Keratinocyte (primary cell): ENCODE results near the gene AAR2. TPM values are rescaled to one million over a fixed set of nuclear protein-coding genes. Genes with fewer than 3 reads are reported as not detected.
A peak's percentile ranks its signal among the peaks of the same experiment; 100 is the strongest.

ENCODE experiments used
- DNase-seq: peaks from one replicate; pipeline ENCODE4 v3.0.0-alpha.2; 2011; ENCODE audit warnings: low read depth, missing footprints, low spot score
- FAIRE-seq: peaks from 2 replicates; lab custom pipeline; 2011; peaks lifted over from hg19 to GRCh38; lab: Jason Lieb, UNC
- H2AFZ ChIP-seq: 2 replicates; pipeline ENCODE4 v1.6.0; 2012; ENCODE audit warnings: low read length, control low read depth, inconsistent platforms; ENCODE audit not compliant: control insufficient read depth
- H3K27ac ChIP-seq: 2 replicates; pipeline ENCODE4 v1.5.1; 2011; ENCODE audit warnings: low read length; ENCODE audit not compliant: control insufficient read depth, insufficient read depth
- H3K27me3 ChIP-seq: 3 replicates; pipeline ENCODE4 v1.6.0; 2011; ENCODE audit warnings: low read length; ENCODE audit not compliant: control insufficient read depth, insufficient read depth; ENCODE audit errors: extremely low read depth
- H3K36me3 ChIP-seq, 2 experiments: 2 replicates in 1 of 2; 3 replicates in 1 of 2; pipeline ENCODE4 v1.5.1; 2011; ENCODE audit warnings: low read length in 2 of 2, mild to moderate bottlenecking in 1 of 2; ENCODE audit not compliant: control insufficient read depth in 2 of 2, insufficient read depth in 2 of 2; ENCODE audit errors: extremely low read depth in 1 of 2
- H3K4me1 ChIP-seq: 3 replicates; pipeline ENCODE4 v1.5.1; 2011; ENCODE audit warnings: low read length; ENCODE audit not compliant: control insufficient read depth, insufficient read depth; ENCODE audit errors: extremely low read depth
- H3K4me2 ChIP-seq: 3 replicates; pipeline ENCODE4 v1.6.0; 2011; ENCODE audit warnings: low read depth, low read length; ENCODE audit not compliant: control insufficient read depth, insufficient read depth; ENCODE audit errors: extremely low read depth
- H3K4me3 ChIP-seq, 3 experiments: fragments of 200-600 bp in 1 of 3; sonication (generic) in 1 of 3; 2 replicates in 2 of 3; 3 replicates in 1 of 3; pipeline ENCODE4 v1.5.1; 2011 to 2016; ENCODE audit warnings: low read length in 3 of 3, mild to moderate bottlenecking in 3 of 3, control low read depth in 2 of 3, inconsistent platforms in 1 of 3, low read depth in 1 of 3, mixed read lengths in 1 of 3, mixed run types in 1 of 3, moderate library complexity in 1 of 3; ENCODE audit not compliant: control insufficient read depth in 2 of 3, insufficient read depth in 2 of 3; ENCODE audit errors: extremely low read depth in 1 of 3
- H3K79me2 ChIP-seq: 2 replicates; pipeline ENCODE4 v1.6.0; 2012; ENCODE audit warnings: low read length; ENCODE audit not compliant: control insufficient read depth, insufficient read depth
- H3K9ac ChIP-seq: 3 replicates; pipeline ENCODE4 v1.6.0; 2011; ENCODE audit warnings: low read length; ENCODE audit not compliant: control insufficient read depth, insufficient read depth; ENCODE audit errors: extremely low read depth
- H3K9me1 ChIP-seq: 3 replicates; pipeline ENCODE4 v1.6.0; 2011; ENCODE audit warnings: low read length; ENCODE audit not compliant: control insufficient read depth, insufficient read depth; ENCODE audit errors: extremely low read depth
- H3K9me3 ChIP-seq: 2 replicates; pipeline ENCODE4 v1.5.1; 2012; ENCODE audit warnings: low read depth, low read length; ENCODE audit not compliant: control insufficient read depth
- H4K20me1 ChIP-seq: 3 replicates; pipeline ENCODE4 v1.6.0; 2011; ENCODE audit warnings: low read length; ENCODE audit not compliant: control insufficient read depth, insufficient read depth; ENCODE audit errors: extremely low read depth
- EZH2 ChIP-seq: IDR thresholded peaks from one replicate; pipeline ENCODE4 v1.6.1; 2012; ENCODE audit warnings: inconsistent platforms, mild to moderate bottlenecking, low read length, moderate library complexity
- dilution Hi-C: fragments of 300-500 bp; cut with MboI; formaldehyde crosslinking; loops from one replicate; pipeline ENCODE4 v1.7.0; 2020; ENCODE audit warnings: low sequenced_read_pairs; ENCODE audit not compliant: extremely low pct_ligation_motif_present
- polyA plus RNA-seq, 5 experiments: library from polyadenylated mRNA; depleted of rRNA in 3 of 5; stranded (reverse) in 3 of 5; stranded (forward) in 1 of 5; unstranded in 1 of 5; fragments of >200 nt; gene quantifications; 1 replicate in 1 of 5; 2 replicates in 3 of 5; 3 replicates in 1 of 5; pipeline versions ENCODE4 v1.2.1 to v1.2.3, GENCODE V29; 2011 to 2012; ENCODE audit warnings: missing spikeins in 2 of 5, low read depth in 1 of 5, low replicate concordance in 1 of 5
- TF ChIP-seq, protein P1 (sequence below), 3 experiments: IDR thresholded peaks in 1 of 3; conservative IDR thresholded peaks in 1 of 3; optimal IDR thresholded peaks in 1 of 3; 2 replicates in 2 of 3; 3 replicates in 1 of 3; pipeline versions ENCODE3 to v1.5.1; 2011; ENCODE audit warnings: low read length in 3 of 3, mild to moderate bottlenecking in 3 of 3, moderate library complexity in 2 of 3, control low read depth in 1 of 3, inconsistent platforms in 1 of 3; ENCODE audit not compliant: insufficient read depth in 2 of 3; ENCODE audit errors: extremely low read depth in 1 of 3

Gene AAR2
- polyA plus RNA-seq, 1 donor (not counting 4 experiments of a cell fraction or from before 2014, with no cell fraction given), result 20.1 TPM

DNA sequence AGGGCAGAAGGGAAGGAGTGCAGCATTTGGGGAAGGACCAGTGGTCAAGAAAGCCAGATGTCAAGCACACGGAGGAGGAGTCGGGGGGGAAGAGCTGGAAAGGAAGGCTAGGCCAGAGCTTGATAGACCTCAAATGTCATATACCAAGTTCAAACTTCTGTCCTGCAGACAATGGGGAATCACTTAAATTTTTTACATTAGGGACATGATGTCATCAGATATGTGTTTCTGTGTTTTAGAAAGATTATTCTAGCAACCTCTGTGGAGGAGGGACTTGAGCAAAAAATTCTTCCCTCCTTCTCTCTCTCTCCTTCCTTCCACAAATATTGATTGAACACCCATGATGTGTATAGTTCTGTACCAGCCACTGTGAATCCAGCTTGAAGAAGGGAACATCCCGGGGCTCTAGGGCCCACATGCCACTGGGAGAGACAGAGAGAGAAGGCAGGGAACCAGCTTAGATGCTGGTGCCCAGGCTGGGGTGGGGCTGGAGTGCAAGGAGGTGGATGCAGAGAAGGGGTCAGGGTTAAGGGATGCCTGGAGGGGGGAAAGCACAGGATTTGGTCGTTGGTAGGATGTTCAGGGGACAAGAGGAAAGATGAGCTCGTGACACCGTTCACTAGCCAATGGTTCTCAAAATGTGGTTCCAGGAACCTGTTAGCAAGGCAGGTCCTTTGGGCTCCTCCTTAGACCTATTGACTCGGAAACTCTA, 19.8 kb upstream of the AAR2 start:
- Histone ChIP-seq H3K27ac (no peak overlapping the region), H3K4me2 (no peak overlapping the region), H3K36me3 (no peaks in the 10 kb centered on the region), H3K9ac (no peak overlapping the region), H3K79me2 (no peaks in the 10 kb centered on the region), H3K27me3 (no peaks in the 10 kb centered on the region), H3K9me3 (no peaks in the 10 kb centered on the region), H3K9me1 (no peaks in the 10 kb centered on the region), H2AFZ (no peak overlapping the region), H4K20me1 (no peaks in the 10 kb centered on the region), H3K4me3 (no peak overlapping the region), H3K4me1 (no peaks in the 10 kb centered on the region)
- DNase-seq, result no peak
- TF ChIP-seq EZH2, result no peak
- TF ChIP-seq, protein P1, sequence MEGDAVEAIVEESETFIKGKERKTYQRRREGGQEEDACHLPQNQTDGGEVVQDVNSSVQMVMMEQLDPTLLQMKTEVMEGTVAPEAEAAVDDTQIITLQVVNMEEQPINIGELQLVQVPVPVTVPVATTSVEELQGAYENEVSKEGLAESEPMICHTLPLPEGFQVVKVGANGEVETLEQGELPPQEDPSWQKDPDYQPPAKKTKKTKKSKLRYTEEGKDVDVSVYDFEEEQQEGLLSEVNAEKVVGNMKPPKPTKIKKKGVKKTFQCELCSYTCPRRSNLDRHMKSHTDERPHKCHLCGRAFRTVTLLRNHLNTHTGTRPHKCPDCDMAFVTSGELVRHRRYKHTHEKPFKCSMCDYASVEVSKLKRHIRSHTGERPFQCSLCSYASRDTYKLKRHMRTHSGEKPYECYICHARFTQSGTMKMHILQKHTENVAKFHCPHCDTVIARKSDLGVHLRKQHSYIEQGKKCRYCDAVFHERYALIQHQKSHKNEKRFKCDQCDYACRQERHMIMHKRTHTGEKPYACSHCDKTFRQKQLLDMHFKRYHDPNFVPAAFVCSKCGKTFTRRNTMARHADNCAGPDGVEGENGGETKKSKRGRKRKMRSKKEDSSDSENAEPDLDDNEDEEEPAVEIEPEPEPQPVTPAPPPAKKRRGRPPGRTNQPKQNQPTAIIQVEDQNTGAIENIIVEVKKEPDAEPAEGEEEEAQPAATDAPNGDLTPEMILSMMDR (optimal IDR thresholded peaks at IDR 0.05 in 1 of 3, IDR thresholded peaks at IDR 0.05 in 1 of 3, conservative IDR thresholded peaks at IDR 0.05 in 1 of 3; ENCODE audit: extremely low read depth in 1 of 3, insufficient read depth in 2 of 3, low read length in 3 of 3), result no peak
- FAIRE-seq, result no peak
- dilution Hi-C loops, result no loop called here

DNA sequence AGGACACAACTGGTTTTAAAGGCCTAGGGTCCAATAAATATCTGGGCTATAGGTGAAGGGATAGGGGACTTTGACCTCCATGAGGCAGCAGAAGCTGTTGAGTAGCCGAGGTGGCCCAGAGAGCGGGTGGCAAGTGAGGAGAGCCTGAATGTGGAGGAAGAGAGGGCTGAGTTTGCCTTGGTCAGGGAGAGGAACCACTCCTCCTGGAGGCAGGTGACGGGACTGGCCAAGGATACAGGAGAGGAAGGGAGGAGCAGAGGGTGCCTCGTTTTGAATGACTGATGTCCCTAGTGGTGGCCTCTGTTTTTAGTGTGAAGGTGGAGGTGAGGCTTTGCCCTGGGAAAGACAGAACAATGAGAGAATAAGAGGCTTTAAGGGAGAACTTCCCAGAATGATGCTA, 19.1 kb upstream of the AAR2 start:
- Histone ChIP-seq H3K36me3 (no peaks in the 10 kb centered on the region), H3K79me2 (no peaks in the 10 kb centered on the region), H3K4me2 (no peak overlapping the region), H3K9me1 (no peaks in the 10 kb centered on the region), H4K20me1 (no peaks in the 10 kb centered on the region), H3K9ac (no peak overlapping the region), H2AFZ (no peak overlapping the region), H3K9me3 (no peaks in the 10 kb centered on the region), H3K27ac (no peak overlapping the region), H3K4me1 (no peaks in the 10 kb centered on the region), H3K27me3 (no peaks in the 10 kb centered on the region), H3K4me3 (no peak overlapping the region)
- no peak for DNase-seq
- no peak for FAIRE-seq
- dilution Hi-C loops, result no loop called here
- no peak for TF ChIP-seq EZH2
- TF ChIP-seq, protein P1 (optimal IDR thresholded peaks at IDR 0.05 in 1 of 3, IDR thresholded peaks at IDR 0.05 in 1 of 3, conservative IDR thresholded peaks at IDR 0.05 in 1 of 3; ENCODE audit: extremely low read depth in 1 of 3, insufficient read depth in 2 of 3, low read length in 3 of 3), result peak; percentile 25 to 32 (median 30)
